ENCODE data around the gene MPO.

Gene MPO

DNA sequence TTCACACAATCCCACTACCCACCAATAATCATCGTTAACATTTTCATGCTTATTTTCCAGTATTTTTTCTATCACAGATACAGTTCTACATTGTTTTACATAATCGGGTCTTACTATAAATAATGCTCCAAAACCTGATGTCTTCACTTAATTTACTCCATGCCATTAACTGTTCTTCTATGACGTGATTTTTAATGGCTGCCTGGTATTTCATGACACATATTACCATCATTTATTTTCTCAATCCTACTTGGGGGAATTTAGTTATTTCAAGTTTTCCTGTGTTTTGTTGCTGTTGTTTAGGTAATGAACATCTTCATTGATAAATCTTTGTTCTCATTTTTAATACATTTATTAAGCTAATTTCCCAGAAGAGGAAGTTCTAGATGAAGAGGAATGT lies 27.7 kb downstream of the MPO start:
- H3K9me3 ChIP-seq (ENCODE audit: control insufficient read depth, insufficient read depth, low read length) = no peaks in the 10 kb centered on the region
- H3K79me2 ChIP-seq (ENCODE audit: control insufficient read depth, low read length) = no peaks in the 10 kb centered on the region
- TF ChIP-seq, protein P1, sequence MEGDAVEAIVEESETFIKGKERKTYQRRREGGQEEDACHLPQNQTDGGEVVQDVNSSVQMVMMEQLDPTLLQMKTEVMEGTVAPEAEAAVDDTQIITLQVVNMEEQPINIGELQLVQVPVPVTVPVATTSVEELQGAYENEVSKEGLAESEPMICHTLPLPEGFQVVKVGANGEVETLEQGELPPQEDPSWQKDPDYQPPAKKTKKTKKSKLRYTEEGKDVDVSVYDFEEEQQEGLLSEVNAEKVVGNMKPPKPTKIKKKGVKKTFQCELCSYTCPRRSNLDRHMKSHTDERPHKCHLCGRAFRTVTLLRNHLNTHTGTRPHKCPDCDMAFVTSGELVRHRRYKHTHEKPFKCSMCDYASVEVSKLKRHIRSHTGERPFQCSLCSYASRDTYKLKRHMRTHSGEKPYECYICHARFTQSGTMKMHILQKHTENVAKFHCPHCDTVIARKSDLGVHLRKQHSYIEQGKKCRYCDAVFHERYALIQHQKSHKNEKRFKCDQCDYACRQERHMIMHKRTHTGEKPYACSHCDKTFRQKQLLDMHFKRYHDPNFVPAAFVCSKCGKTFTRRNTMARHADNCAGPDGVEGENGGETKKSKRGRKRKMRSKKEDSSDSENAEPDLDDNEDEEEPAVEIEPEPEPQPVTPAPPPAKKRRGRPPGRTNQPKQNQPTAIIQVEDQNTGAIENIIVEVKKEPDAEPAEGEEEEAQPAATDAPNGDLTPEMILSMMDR (IDR thresholded peaks at IDR 0.05; ENCODE audit: low read depth, low read length, poor library complexity, severe bottlenecking) = no peak
- TF ChIP-seq EZH2phosphoT487 (IDR thresholded peaks at IDR 0.05; ENCODE audit: borderline replicate concordance, low read length) = no peak
- H3K27ac ChIP-seq (ENCODE audit: low read depth, low read length) = no peak overlapping the region
- H3K4me2 ChIP-seq (ENCODE audit: low read length) = no peak overlapping the region
- H3K36me3 ChIP-seq (ENCODE audit: control insufficient read depth, low read length) = no peaks in the 10 kb centered on the region
- peaks cover 6% of the 10 kb centered on the region for H3K4me1 ChIP-seq (ENCODE audit: control insufficient read depth, low read length)
- H4K20me1 ChIP-seq (ENCODE audit: control insufficient read depth, insufficient read depth, low read depth, low read length) = no peaks in the 10 kb centered on the region
- peaks cover 28% of the 10 kb centered on the region for H3K27me3 ChIP-seq (ENCODE audit: control insufficient read depth, low read length)
- H3K9me2 ChIP-seq (replicated peaks; ENCODE audit: control insufficient read depth, low read length) = no peaks in the 10 kb centered on the region
- H3K4me3 ChIP-seq (ENCODE audit: low read length) = no peak overlapping the region
- H3F3A ChIP-seq (ENCODE audit: control insufficient read depth, insufficient read depth) = no peaks in the 10 kb centered on the region

- Histone ChIP-seq H3K4me2 (ENCODE audit: low read length) (no peak overlapping the region), H3K4me3 (ENCODE audit: low read length) (no peak overlapping the region), H3K27ac (ENCODE audit: low read depth, low read length) (no peak overlapping the region), H3K36me3 (ENCODE audit: control insufficient read depth, low read length) (no peaks in the 10 kb centered on the region), H3K27me3 (ENCODE audit: control insufficient read depth, low read length) (peaks cover 27% of the 10 kb centered on the region), H4K20me1 (ENCODE audit: control insufficient read depth, insufficient read depth, low read depth, low read length) (no peaks in the 10 kb centered on the region), H3K9me2 (replicated peaks; ENCODE audit: control insufficient read depth, low read length) (no peaks in the 10 kb centered on the region), H3K79me2 (ENCODE audit: control insufficient read depth, low read length) (no peaks in the 10 kb centered on the region), H3F3A (ENCODE audit: control insufficient read depth, insufficient read depth) (no peaks in the 10 kb centered on the region), H3K4me1 (ENCODE audit: control insufficient read depth, low read length) (peaks cover 6% of the 10 kb centered on the region), H3K9me3 (ENCODE audit: control insufficient read depth, insufficient read depth, low read length) (no peaks in the 10 kb centered on the region)
- TF ChIP-seq EZH2phosphoT487 (IDR thresholded peaks at IDR 0.05; ENCODE audit: borderline replicate concordance, low read length) = no peak
- TF ChIP-seq, protein P1 (IDR thresholded peaks at IDR 0.05; ENCODE audit: low read depth, low read length, poor library complexity, severe bottlenecking) = no peak
Observed at GRCh38 chr17:58252141-58252540, 28.6 kb downstream of the MPO start.

DNA sequence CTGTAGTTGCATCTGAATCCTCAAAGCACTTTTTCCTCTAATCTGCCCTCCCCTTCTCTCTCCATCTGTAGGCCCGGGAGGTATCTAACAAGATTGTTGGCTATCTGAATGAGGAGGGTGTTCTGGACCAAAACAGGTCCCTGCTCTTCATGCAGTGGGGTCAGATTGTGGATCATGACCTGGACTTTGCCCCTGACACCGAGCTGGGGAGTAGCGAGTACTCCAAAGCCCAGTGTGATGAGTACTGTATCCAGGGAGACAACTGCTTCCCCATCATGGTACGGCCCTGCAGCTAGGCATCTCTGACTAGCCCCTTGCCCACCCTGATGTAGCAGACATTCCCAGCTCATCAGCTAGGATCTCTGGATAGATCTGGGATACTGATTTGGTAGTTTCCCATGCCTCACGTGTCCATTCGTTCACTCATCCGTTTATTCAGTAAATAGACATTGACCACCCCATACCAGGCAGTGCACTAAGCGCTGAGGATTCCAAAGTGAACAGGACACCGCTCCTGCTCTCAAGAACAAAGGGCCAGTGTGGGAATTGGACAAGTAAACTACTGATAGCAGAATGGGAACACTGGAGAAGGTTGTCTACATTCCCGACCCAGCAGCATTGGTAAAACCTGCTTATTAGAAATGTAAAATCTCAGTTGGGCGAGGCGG lies 30.3 kb downstream of the MPO start:
- no peaks in the 10 kb centered on the region for H3K36me3 ChIP-seq (ENCODE audit: control insufficient read depth, low read length)
- H3F3A ChIP-seq (ENCODE audit: control insufficient read depth, insufficient read depth) = no peaks in the 10 kb centered on the region
- TF ChIP-seq, protein P1 (IDR thresholded peaks at IDR 0.05; ENCODE audit: low read depth, low read length, poor library complexity, severe bottlenecking) = no peak
- TF ChIP-seq EZH2phosphoT487 (IDR thresholded peaks at IDR 0.05; ENCODE audit: borderline replicate concordance, low read length) = no peak
- H4K20me1 ChIP-seq (ENCODE audit: control insufficient read depth, insufficient read depth, low read depth, low read length) = no peaks in the 10 kb centered on the region
- no peak overlapping the region for H3K4me2 ChIP-seq (ENCODE audit: low read length)
- no peak overlapping the region for H3K27ac ChIP-seq (ENCODE audit: low read depth, low read length)
- H3K9me3 ChIP-seq (ENCODE audit: control insufficient read depth, insufficient read depth, low read length) = no peaks in the 10 kb centered on the region
- H3K27me3 ChIP-seq (ENCODE audit: control insufficient read depth, low read length) = peaks cover 27% of the 10 kb centered on the region
- no peak overlapping the region for H3K4me3 ChIP-seq (ENCODE audit: low read length)
- H3K79me2 ChIP-seq (ENCODE audit: control insufficient read depth, low read length) = no peaks in the 10 kb centered on the region
- no peaks in the 10 kb centered on the region for H3K9me2 ChIP-seq (replicated peaks; ENCODE audit: control insufficient read depth, low read length)
- peaks cover 6% of the 10 kb centered on the region for H3K4me1 ChIP-seq (ENCODE audit: control insufficient read depth, low read length)
